Small intestine (tissue), 7 donors: Measurements from ENCODE around the gene ARAP2. TPM values are rescaled to one million over a fixed set of nuclear protein-coding genes. Genes with fewer than 3 reads are reported as not detected.
A peak's percentile ranks its signal among the peaks of the same experiment; 100 is the strongest.

ENCODE experiments used
- DNase-seq, 2 donors: peaks; one replicate each; pipeline versions ENCODE4 v3.0.0 to v3.0.0-alpha.2; 2013
- FAIRE-seq: peaks from 2 replicates; lab custom pipeline; 2012; peaks lifted over from hg19 to GRCh38; lab: Jason Lieb, UNC
- H3K27ac ChIP-seq, 3 donors: one replicate each; pipeline ENCODE4 v1.5.1; 2013; ENCODE audit warnings: low read length in 2 of 3, mild to moderate bottlenecking in 2 of 3, control low read depth in 1 of 3, inconsistent platforms in 1 of 3, low read depth in 1 of 3, moderate library complexity in 1 of 3
- H3K27me3 ChIP-seq, 3 donors: one replicate each; pipeline ENCODE4 v1.6.1; 2013; ENCODE audit warnings: low read length in 3 of 3, inconsistent platforms in 1 of 3; ENCODE audit not compliant: control insufficient read depth in 3 of 3, insufficient read depth in 3 of 3
- H3K36me3 ChIP-seq, 3 donors: one replicate each; pipeline ENCODE4 v1.6.1; 2013; ENCODE audit warnings: low read length in 3 of 3, inconsistent platforms in 1 of 3, low read depth in 1 of 3, mild to moderate bottlenecking in 1 of 3, moderate library complexity in 1 of 3; ENCODE audit not compliant: control insufficient read depth in 3 of 3, insufficient read depth in 2 of 3
- H3K4me1 ChIP-seq, 3 donors: one replicate each; pipeline ENCODE4 v1.6.1; 2013; ENCODE audit warnings: low read length in 2 of 3, inconsistent platforms in 1 of 3, low read depth in 1 of 3, mild to moderate bottlenecking in 1 of 3, moderate library complexity in 1 of 3; ENCODE audit not compliant: control insufficient read depth in 3 of 3, insufficient read depth in 2 of 3
- H3K4me3 ChIP-seq, 3 donors: one replicate each; pipeline ENCODE4 v1.5.1; 2013; ENCODE audit warnings: low read length in 3 of 3, control low read depth in 1 of 3, inconsistent platforms in 1 of 3, low read depth in 1 of 3, mild to moderate bottlenecking in 1 of 3, moderate library complexity in 1 of 3
- H3K9me3 ChIP-seq, 2 donors: one replicate each; pipeline ENCODE4 v1.6.1; 2013; ENCODE audit warnings: low read depth in 1 of 2, low read length in 1 of 2; ENCODE audit not compliant: control insufficient read depth in 2 of 2, insufficient read depth in 1 of 2
- WGBS, 3 donors: extraction: QIAGEN DNeasy Blood & Tissue Kit; methylation state at CpG; one replicate each; pipeline ENCODE4 v1.1.7; 2013; 5-methylcytosine and 5-hydroxymethylcytosine counted together
- polyA plus RNA-seq, 4 donors: library from polyadenylated mRNA; stranded (reverse) in 3 of 4; unstranded in 1 of 4; fragments of 200-250 nt in 3 of 4; fragments of 120-200 nt in 1 of 4; gene quantifications; one replicate each; pipeline versions ENCODE4 v1.2.1 to v1.2.3, GENCODE V29; 2013
- donor health status: healthy with polysubstance abuse.
- donor health status: control.
- donor health status: control.
- donor health status: Bipolar disorder and iron deficiency.
- donor health status: healthy.

Gene ARAP2
- polyA plus RNA-seq, 4 donors, result 3.2 to 14.1 (median 12.6) TPM

DNA sequence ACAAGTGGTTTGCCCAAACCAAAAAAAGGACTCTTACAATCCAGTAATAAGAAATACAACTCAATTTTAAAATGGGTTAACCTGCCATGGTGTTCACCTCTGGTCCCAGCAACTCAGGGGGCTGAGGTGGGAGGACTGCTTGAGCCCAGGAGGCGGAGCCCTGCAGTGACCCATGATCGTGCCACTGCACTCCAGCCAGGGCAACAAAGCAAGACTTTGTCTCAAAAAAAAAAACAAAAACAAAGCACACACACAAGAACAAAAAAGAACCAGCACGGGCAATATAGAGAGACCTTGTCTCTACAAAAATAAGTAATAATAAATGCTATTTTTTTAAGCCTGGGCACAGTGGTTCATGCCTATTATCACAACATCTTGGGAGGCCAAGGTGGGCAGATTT is 28.7 kb downstream of the ARAP2 start:
- Histone ChIP-seq H3K27ac (no peak overlapping the region), H3K27me3 (no peaks in the 10 kb centered on the region), H3K4me3 (no peak overlapping the region), H3K36me3 (peaks cover 0 to 5% (median 3%) of the 10 kb centered on the region in 3 donors), H3K9me3 (no peaks in the 10 kb centered on the region), H3K4me1 (no peaks in the 10 kb centered on the region)
- DNase-seq, result no peak
- WGBS, 3 donors, result 87 to 94% (median 92%) methylated on average over 3 of the region's 3 CpGs
- FAIRE-seq, result no peak

DNA sequence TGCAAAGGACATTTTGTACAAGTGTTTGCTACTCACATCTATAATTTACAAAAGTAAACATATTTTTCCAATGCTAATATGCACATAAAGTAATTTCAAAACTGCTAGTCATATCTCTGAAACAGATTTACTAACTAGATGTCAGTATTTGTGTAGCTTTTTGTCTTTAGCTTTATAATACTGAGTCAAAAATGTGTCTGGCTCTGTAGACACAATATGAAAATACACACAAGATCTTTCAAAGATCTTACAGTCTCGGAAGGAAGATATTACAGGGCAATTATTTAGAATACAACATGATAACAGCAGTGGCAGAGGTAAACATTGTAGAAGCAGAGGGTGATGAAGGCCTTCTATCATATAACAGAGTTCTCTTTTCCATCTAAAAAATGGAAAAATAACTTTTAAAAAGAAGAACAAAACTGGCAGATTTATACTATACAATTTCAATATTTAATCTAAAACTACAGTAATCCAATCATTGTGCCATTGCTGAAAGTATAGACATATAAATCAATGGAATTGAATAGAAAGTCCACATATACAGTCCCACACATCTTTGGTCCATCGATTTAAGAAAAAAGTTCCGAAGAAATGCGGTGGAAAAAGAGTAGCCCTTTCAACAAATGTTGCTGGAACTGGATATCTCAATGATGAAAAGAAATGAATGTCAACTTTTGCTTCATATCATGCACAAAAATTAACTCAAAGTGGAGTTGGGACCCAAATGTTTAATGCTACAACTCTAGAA is 29.4 kb downstream of the ARAP2 start:
- FAIRE-seq (no peak), DNase-seq (no peak)
- WGBS, 3 donors, result 58 to 82% (median 67%) methylated on average over 4 of the region's 4 CpGs
- H3K36me3 ChIP-seq, result peaks cover 0 to 8% (median 5%) of the 10 kb centered on the region in 3 donors
- H3K4me1 ChIP-seq, result no peaks in the 10 kb centered on the region
- no peaks in the 10 kb centered on the region for H3K9me3 ChIP-seq
- no peaks in the 10 kb centered on the region for H3K27me3 ChIP-seq
- H3K4me3 ChIP-seq, result no peak overlapping the region
- H3K27ac ChIP-seq, result no peak overlapping the region

DNA sequence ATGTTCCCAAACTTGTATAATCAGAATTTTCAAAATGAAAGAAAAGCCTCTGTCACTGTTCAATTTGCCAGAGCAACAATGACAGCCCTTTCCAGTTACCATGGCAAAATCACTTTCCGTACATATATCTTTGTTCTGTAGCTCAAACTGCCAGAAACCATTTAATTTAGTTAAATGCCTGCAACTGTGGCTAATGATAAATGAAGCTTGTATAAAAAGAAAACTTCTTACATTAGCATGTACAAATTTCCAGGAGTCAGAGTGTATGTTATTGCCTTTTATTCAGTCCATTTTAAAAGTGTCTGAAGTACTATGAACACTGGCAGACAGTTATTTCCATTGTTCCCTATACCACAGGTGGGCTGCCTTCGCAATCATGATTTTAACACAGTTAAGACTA is 30.3 kb downstream of the ARAP2 start:
- Histone ChIP-seq H3K27me3 (no peaks in the 10 kb centered on the region), H3K4me3 (no peak overlapping the region), H3K27ac (no peak overlapping the region), H3K36me3 (peaks cover 0 to 9% (median 5%) of the 10 kb centered on the region in 3 donors), H3K9me3 (no peaks in the 10 kb centered on the region), H3K4me1 (no peaks in the 10 kb centered on the region)
- 70 to 94% (median 76%) methylated on average over 2 of the region's 2 CpGs for WGBS, 3 donors
- DNase-seq (no peak), FAIRE-seq (no peak)

DNA sequence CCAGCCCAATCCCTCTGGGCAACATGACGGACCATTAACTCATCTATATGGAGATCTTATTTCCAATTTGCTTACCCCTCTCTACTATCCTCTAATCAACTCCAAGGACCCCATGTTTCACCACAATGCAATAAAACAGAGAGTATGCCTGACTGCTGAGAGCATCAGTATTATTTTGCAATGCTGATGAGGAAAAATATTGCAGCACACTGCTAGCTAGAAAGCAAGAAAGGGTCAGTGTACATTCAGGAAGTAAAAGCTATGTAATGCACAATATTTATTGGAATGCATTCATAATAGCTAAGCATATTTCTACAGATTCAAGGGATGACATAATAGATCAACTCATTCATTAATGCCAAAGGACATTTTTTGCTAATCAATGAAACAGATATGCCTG is 33.2 kb downstream of the ARAP2 start:
- Histone ChIP-seq H3K4me1 (peaks cover 0 to 2% (median 0%) of the 10 kb centered on the region in 3 donors), H3K4me3 (no peak overlapping the region), H3K27me3 (no peaks in the 10 kb centered on the region), H3K36me3 (peaks cover 0 to 14% (median 2%) of the 10 kb centered on the region in 3 donors), H3K27ac (no peak overlapping the region), H3K9me3 (no peaks in the 10 kb centered on the region)
- WGBS, 3 donors, result 94 to 100% (median 95%) methylated on average over 1 of the region's 1 CpG
- FAIRE-seq (no peak), DNase-seq (no peak)

DNA sequence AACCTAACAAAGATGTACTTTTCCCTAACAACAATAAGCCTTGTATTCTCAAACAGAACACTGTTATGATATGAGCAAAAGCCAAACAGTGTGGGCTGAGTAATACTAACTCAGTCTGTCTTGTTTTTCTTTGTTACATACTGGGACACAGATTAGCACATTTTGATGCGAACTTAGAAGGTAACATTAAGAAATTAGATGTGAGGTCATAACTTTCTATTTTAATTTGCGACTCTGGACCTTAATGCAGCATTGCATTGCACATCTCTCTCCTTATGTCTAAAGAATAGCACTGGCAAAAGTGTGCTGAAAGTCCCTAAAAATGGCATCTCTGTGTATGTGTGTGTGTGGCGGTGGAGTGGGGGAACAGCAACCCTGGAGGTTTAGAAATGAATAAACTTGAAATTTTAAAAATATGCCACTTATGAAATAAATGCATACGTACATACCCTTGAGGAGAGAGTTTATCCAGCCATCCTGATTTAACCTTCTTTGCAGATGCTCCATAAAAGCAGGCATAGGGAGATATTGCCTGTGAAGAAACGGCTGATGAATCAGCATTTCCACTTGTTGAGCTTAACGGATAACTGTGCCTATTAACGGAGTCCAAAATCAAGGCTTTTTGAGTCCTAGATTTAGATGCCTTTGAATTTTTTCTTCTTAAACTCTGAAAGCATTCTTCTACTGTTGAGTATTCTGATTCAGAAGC is 34.2 kb downstream of the ARAP2 start:
- DNase-seq, result no peak
- no peaks in the 10 kb centered on the region for H3K27me3 ChIP-seq
- H3K36me3 ChIP-seq, result peaks cover 0 to 14% (median 0%) of the 10 kb centered on the region in 3 donors
- no peaks in the 10 kb centered on the region for H3K9me3 ChIP-seq
- H3K4me3 ChIP-seq, result no peak overlapping the region
- peaks cover 0 to 2% (median 0%) of the 10 kb centered on the region in 3 donors for H3K4me1 ChIP-seq
- FAIRE-seq, result no peak
- WGBS, 3 donors, result 68 to 81% (median 73%) methylated on average over 7 of the region's 7 CpGs
- H3K27ac ChIP-seq, result no peak overlapping the region

DNA sequence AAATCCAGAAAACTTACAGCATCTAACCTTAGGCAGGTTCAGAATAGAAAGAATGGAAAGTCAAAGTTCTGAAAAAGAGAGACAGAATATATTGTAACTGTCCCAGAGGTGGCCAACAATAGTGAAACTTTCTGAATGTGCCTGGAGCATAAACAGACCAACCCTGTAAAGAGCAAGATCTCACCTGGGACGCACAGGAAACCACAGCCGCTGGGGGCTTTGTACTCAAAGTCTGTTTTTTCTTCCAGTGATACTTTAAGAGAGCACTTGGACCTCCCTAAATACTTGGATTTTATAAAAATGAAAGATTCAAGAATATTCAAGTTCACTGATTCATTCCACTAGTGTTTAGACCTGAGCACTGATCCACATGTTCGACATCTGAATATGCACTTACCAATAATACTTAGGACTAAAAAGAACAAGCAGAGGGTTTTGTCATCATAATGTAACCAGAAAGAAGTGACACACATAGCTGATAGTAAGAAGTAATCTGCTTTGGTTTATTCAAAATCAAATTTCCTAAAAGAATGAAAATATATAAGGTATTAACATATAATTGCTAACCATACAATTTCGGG is 35.3 kb downstream of the ARAP2 start:
- Histone ChIP-seq H3K27me3 (no peaks in the 10 kb centered on the region), H3K27ac (no peak overlapping the region), H3K36me3 (peaks cover 0 to 14% (median 0%) of the 10 kb centered on the region in 3 donors), H3K4me1 (peaks cover 0 to 2% (median 0%) of the 10 kb centered on the region in 3 donors), H3K4me3 (no peak overlapping the region), H3K9me3 (no peaks in the 10 kb centered on the region)
- no peak for FAIRE-seq
- DNase-seq, result peak in 1 of 2 donors; percentile 32
- 69 to 89% (median 82%) methylated on average over 4 of the region's 4 CpGs for WGBS, 3 donors

DNA sequence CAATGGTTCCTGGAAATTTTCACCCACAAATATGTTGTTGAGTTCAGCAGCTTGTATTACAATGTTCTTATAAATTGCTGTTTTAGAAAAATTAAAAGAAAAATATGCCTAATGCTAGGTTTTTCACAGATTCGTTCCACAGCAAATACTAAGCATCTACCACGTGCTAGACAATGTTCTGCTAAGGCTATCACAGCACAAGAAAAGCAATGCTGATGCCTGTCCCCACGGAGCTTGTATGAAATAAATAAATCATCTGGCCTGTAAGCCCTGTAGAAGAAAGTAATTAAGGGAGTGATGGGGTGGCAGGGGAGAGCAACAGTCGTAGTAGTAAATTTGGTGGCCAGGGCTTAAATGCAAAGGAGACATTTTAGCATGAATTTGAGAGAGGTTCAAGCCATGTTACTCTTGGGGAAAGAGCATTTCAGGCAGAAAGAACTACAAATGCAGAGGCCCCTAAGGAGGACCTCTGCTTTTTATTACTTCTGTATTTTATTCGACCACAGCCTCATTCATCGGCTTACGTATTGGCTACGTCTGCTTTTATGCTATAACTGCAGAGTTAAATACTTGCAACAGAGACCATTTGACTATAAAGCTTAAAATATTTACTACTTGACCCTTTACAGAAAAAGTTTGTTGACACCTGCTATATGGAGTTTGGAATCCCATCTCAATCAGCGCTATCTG is 36.3 kb downstream of the ARAP2 start:
- peaks cover 0 to 14% (median 0%) of the 10 kb centered on the region in 3 donors for H3K36me3 ChIP-seq
- H3K27ac ChIP-seq, result no peak overlapping the region
- DNase-seq (no peak), FAIRE-seq (no peak)
- no peaks in the 10 kb centered on the region for H3K9me3 ChIP-seq
- WGBS, 3 donors, result 79 to 90% (median 87%) methylated on average over 9 of the region's 9 CpGs
- H3K27me3 ChIP-seq, result no peaks in the 10 kb centered on the region
- H3K4me3 ChIP-seq, result no peak overlapping the region
- peaks cover 0 to 2% (median 0%) of the 10 kb centered on the region in 3 donors for H3K4me1 ChIP-seq

DNA sequence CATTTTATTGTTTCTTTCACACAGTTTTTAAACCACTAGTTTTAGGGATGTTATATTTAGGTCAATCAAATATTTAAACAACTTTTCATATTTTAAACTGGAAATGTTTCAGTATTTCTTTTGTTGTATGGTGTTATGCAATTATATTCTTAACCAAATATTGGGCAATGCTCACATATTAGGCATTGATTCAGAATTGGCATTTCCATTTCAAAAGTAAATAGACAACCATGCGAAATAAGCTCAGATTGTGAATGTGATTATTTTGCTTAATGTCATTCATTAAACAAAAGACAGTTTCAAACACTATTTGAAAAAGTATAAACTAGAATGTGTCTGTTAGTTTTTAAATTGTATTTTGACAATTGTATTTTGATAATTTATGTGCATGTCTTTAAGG is 36.9 kb downstream of the ARAP2 start:
- Histone ChIP-seq H3K4me3 (no peak overlapping the region), H3K27me3 (no peaks in the 10 kb centered on the region), H3K9me3 (no peaks in the 10 kb centered on the region), H3K4me1 (peaks cover 0 to 2% (median 0%) of the 10 kb centered on the region in 3 donors), H3K36me3 (peaks cover 0 to 14% (median 0%) of the 10 kb centered on the region in 3 donors), H3K27ac (no peak overlapping the region)
- 87 to 93% (median 88%) methylated on average over 1 of the region's 1 CpG for WGBS, 3 donors
- peak; percentile 84 for FAIRE-seq
- no peak for DNase-seq
